Glomerular visceral epithelial cell (primary cell): ENCODE results near the gene EFNB3.
A peak's percentile ranks its signal among the peaks of the same experiment; 100 is the strongest.

ENCODE experiments used
- DNase-seq: peaks from one replicate; pipeline ENCODE4 v3.0.0-alpha.2; 2016; ENCODE audit errors: extremely low spot score

Gene EFNB3

GRCh38 chr17:7716901-7717755 is 12.1 kb downstream of the EFNB3 start, which contains the start of gene DNAH2:
Gene DNAH2, plus strand, starts transcription at chr17:7717744. Its CDS starts 1,991 bp downstream, at chr17:7719735.
- peak; percentile 96 for DNase-seq

GRCh38 chr17:7717756-7718350 is 12.9 kb downstream of the EFNB3 start:
- DNase-seq = no peak

GRCh38 chr17:7719661-7720060 is 14.7 kb downstream of the EFNB3 start:
- no peak for DNase-seq

- no peak for DNase-seq
Measured at GRCh38 chr17:7720125-7720524, 15.1 kb downstream of the EFNB3 start.

GRCh38 chr17:7721612-7722011 is 16.6 kb downstream of the EFNB3 start:
- DNase-seq = no peak

GRCh38 chr17:7727886-7728285 is 22.9 kb downstream of the EFNB3 start:
- no peak for DNase-seq

GRCh38 chr17:7729816-7730215 is 24.8 kb downstream of the EFNB3 start:
- no peak for DNase-seq

- DNase-seq = no peak
Measured at GRCh38 chr17:7732981-7733539, 28.1 kb downstream of the EFNB3 start.

- no peak for DNase-seq
Measured at GRCh38 chr17:7737601-7738000, 32.6 kb downstream of the EFNB3 start.

GRCh38 chr17:7739746-7740145 is 34.7 kb downstream of the EFNB3 start:
- DNase-seq = no peak

- no peak for DNase-seq
Measured at GRCh38 chr17:7740481-7741001, 35.5 kb downstream of the EFNB3 start.

GRCh38 chr17:7742729-7743128 is 37.7 kb downstream of the EFNB3 start:
- DNase-seq = no peak

GRCh38 chr17:7744416-7744815 is 39.4 kb downstream of the EFNB3 start:
- no peak for DNase-seq

- peak; percentile 47 for DNase-seq
Measured at GRCh38 chr17:7745748-7746470, 40.9 kb downstream of the EFNB3 start.

- no peak for DNase-seq
Measured at GRCh38 chr17:7747635-7748071, 42.7 kb downstream of the EFNB3 start.

- no peak for DNase-seq
Measured at GRCh38 chr17:7748076-7748775, 43.2 kb downstream of the EFNB3 start.

GRCh38 chr17:7750321-7750821 is 45.4 kb downstream of the EFNB3 start:
- DNase-seq = peak; percentile 60

GRCh38 chr17:7754656-7755055 is 49.7 kb downstream of the EFNB3 start:
- no peak for DNase-seq

- no peak for DNase-seq
Measured at GRCh38 chr17:7755095-7755890, 50.3 kb downstream of the EFNB3 start.

- no peak for DNase-seq
Measured at GRCh38 chr17:7756968-7757367, 52.0 kb downstream of the EFNB3 start.
